Fibroblast of lung (primary cell): Measurements from ENCODE around the gene GP5. TPM values are rescaled to one million over a fixed set of nuclear protein-coding genes. Genes with fewer than 3 reads are reported as not detected.

Experiments used
- DNase-seq, 2 donors: peaks; one replicate each; pipeline versions ENCODE4 v3.0.0 to v3.0.0-alpha.2; 2010; ENCODE audit warnings: low read depth in 2 of 2
- H2AFZ ChIP-seq: 2 replicates; pipeline ENCODE4 v1.5.1; 2012; ENCODE audit warnings: low read length, control low read depth, inconsistent platforms
- H3K27ac ChIP-seq: 2 replicates; pipeline ENCODE4 v1.5.1; 2011; ENCODE audit warnings: low read length, control low read depth; ENCODE audit not compliant: insufficient read depth
- H3K27me3 ChIP-seq: 2 replicates; pipeline ENCODE4 v1.5.1; 2011; ENCODE audit warnings: mild to moderate bottlenecking, low read length; ENCODE audit not compliant: control insufficient read depth, insufficient read depth
- H3K36me3 ChIP-seq: 2 replicates; pipeline ENCODE4 v1.5.1; 2011; ENCODE audit warnings: low read length; ENCODE audit not compliant: control insufficient read depth, insufficient read depth
- H3K4me1 ChIP-seq: 2 replicates; pipeline ENCODE4 v1.5.1; 2011; ENCODE audit warnings: low read length; ENCODE audit not compliant: control insufficient read depth, insufficient read depth; ENCODE audit errors: extremely low read depth
- H3K4me2 ChIP-seq: 2 replicates; pipeline ENCODE4 v1.5.1; 2011; ENCODE audit warnings: low read length, control low read depth; ENCODE audit not compliant: insufficient read depth; ENCODE audit errors: extremely low read depth
- H3K4me3 ChIP-seq, 4 experiments: fragments of 200-600 bp in 1 of 4; sonication (generic) in 1 of 4; replicated peaks in 1 of 4; 2 replicates each; pipeline ENCODE4 v1.5.1; 2011 to 2016; ENCODE audit warnings: low read length in 4 of 4, low read depth in 3 of 4, mild to moderate bottlenecking in 3 of 4, control low read depth in 2 of 4, inconsistent platforms in 1 of 4, mixed read lengths in 1 of 4; ENCODE audit not compliant: insufficient read depth in 1 of 4; ENCODE audit errors: control extremely low read depth in 1 of 4
- H3K79me2 ChIP-seq: 2 replicates; pipeline ENCODE4 v1.5.1; 2012; ENCODE audit warnings: mild to moderate bottlenecking, low read length, inconsistent platforms; ENCODE audit not compliant: control insufficient read depth, insufficient read depth
- H3K9ac ChIP-seq: 2 replicates; pipeline ENCODE4 v1.5.1; 2011; ENCODE audit warnings: mild to moderate bottlenecking, low read length, control low read depth; ENCODE audit not compliant: insufficient read depth
- H3K9me3 ChIP-seq: 2 replicates; pipeline ENCODE4 v1.5.1; 2012; ENCODE audit warnings: low read depth, low read length; ENCODE audit not compliant: control insufficient read depth, insufficient read depth
- H4K20me1 ChIP-seq: 2 replicates; pipeline ENCODE4 v1.5.1; 2011; ENCODE audit warnings: low read length; ENCODE audit not compliant: control insufficient read depth, insufficient read depth; ENCODE audit errors: extremely low read depth
- EZH2 ChIP-seq: IDR thresholded peaks from 2 replicates; pipeline ENCODE4 v1.5.1; 2012; ENCODE audit warnings: low read length, control low read depth, mild to moderate bottlenecking; ENCODE audit errors: missing control alignments
- polyA plus RNA-seq, 2 donors: library from polyadenylated mRNA; depleted of rRNA in 1 of 2; stranded (reverse) in 1 of 2; unstranded in 1 of 2; fragments of >200 nt; gene quantifications; 2 replicates each; pipeline ENCODE4 v1.2.1, GENCODE V29; 2011 to 2012; ENCODE audit warnings: missing spikeins in 1 of 2
- total RNA-seq: library from RNA; depleted of rRNA; stranded (reverse); fragments of >200 nt; gene quantifications from 2 replicates; pipeline ENCODE4 v1.2.1, GENCODE V29; 2014
- TF ChIP-seq, protein P1 (sequence below), 2 donors: IDR thresholded peaks in 1 of 2; conservative IDR thresholded peaks in 1 of 2; 1 replicate in 1 of 2; 2 replicates in 1 of 2; pipeline ENCODE4 v1.5.1; 2011 to 2012; ENCODE audit warnings: low read length in 2 of 2, control low read depth in 1 of 2, inconsistent platforms in 1 of 2, low read depth in 1 of 2, mild to moderate bottlenecking in 1 of 2

GP5 gene
- total and polyA plus RNA-seq, 2 donors (not counting 1 experiment from before 2014, with no cell fraction given) = 0.06 to 0.17 TPM

DNA sequence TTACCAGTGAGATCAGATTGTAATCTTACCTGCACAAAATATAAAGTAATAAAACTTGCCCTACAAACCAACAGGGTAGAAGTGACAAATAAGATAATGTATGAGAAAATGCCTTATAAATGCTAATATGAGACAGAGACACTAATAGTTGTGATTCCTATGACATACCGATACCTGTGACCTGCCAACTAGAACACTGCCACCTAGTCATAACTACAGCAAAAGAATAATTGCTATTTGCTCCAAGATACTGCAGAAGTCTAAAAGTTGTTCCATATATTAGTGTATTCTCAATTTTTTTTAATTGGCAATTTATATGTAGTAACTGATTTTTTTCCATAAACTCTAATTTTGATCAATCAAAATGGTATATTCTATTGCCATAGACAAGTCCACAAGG lies 25.3 kb upstream of the GP5 start:
- Histone ChIP-seq H4K20me1 (no peaks in the 10 kb centered on the region), H2AFZ (no peak overlapping the region), H3K4me3 (no peak overlapping the region), H3K36me3 (peaks cover 11% of the 10 kb centered on the region), H3K9me3 (no peaks in the 10 kb centered on the region), H3K27me3 (no peaks in the 10 kb centered on the region), H3K4me2 (no peak overlapping the region), H3K4me1 (peaks cover 3% of the 10 kb centered on the region), H3K79me2 (no peaks in the 10 kb centered on the region), H3K9ac (no peak overlapping the region), H3K27ac (no peak overlapping the region)
- DNase-seq = no peak
- TF ChIP-seq EZH2 = no peak
- TF ChIP-seq, protein P1, sequence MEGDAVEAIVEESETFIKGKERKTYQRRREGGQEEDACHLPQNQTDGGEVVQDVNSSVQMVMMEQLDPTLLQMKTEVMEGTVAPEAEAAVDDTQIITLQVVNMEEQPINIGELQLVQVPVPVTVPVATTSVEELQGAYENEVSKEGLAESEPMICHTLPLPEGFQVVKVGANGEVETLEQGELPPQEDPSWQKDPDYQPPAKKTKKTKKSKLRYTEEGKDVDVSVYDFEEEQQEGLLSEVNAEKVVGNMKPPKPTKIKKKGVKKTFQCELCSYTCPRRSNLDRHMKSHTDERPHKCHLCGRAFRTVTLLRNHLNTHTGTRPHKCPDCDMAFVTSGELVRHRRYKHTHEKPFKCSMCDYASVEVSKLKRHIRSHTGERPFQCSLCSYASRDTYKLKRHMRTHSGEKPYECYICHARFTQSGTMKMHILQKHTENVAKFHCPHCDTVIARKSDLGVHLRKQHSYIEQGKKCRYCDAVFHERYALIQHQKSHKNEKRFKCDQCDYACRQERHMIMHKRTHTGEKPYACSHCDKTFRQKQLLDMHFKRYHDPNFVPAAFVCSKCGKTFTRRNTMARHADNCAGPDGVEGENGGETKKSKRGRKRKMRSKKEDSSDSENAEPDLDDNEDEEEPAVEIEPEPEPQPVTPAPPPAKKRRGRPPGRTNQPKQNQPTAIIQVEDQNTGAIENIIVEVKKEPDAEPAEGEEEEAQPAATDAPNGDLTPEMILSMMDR (conservative IDR thresholded peaks at IDR 0.05 in 1 of 2, IDR thresholded peaks at IDR 0.05 in 1 of 2; ENCODE audit: low read depth in 1 of 2, low read length in 2 of 2) = no peak

DNA sequence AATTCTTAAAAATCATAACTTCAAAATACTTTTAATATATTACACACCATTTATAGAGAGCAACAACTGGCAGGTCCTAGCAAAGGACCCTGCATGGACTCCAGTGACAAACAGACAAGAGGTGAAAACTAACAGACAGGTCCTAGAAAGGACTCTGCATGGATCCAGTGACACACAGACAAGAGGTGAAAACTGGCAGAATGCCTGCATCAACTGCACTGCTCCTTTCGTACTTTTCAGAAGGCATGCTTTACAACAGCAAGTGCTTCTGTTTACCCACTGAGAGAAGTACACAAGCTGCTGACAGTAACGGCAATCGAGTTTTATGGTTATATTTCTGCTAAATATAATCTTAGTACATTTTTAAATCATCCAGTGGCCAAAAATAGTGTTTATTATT lies 24.3 kb upstream of the GP5 start:
- Histone ChIP-seq H3K4me3 (no peak overlapping the region), H3K27me3 (no peaks in the 10 kb centered on the region), H3K4me1 (peaks cover 3% of the 10 kb centered on the region), H3K9ac (no peak overlapping the region), H4K20me1 (no peaks in the 10 kb centered on the region), H3K27ac (no peak overlapping the region), H2AFZ (no peak overlapping the region), H3K4me2 (no peak overlapping the region), H3K79me2 (peaks cover 2% of the 10 kb centered on the region), H3K9me3 (no peaks in the 10 kb centered on the region), H3K36me3 (peaks cover 14% of the 10 kb centered on the region)
- no peak for DNase-seq
- TF ChIP-seq EZH2 = no peak
- TF ChIP-seq, protein P1 (conservative IDR thresholded peaks at IDR 0.05 in 1 of 2, IDR thresholded peaks at IDR 0.05 in 1 of 2; ENCODE audit: low read depth in 1 of 2, low read length in 2 of 2) = no peak

DNA sequence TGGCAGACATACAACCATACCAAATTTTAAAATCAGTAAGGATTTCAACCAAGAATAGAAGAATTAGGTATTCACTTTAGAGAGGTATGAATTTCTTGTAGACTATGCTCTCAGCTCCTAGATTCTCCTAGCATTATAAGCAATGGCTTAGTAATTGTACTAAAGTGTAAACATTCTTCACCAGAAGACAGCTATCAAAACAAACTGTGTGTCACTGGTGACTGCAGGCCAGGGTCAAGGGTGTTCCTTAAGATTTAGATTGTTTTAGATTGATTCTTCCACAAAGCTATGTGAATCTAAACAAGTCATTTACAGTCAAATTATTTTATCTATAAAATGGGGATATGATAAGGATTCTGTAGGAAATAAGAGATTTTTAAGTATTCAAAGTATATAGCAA lies 23.1 kb upstream of the GP5 start:
- no peaks in the 10 kb centered on the region for H3K27me3 ChIP-seq
- no peak overlapping the region for H3K4me3 ChIP-seq
- H3K4me2 ChIP-seq = no peak overlapping the region
- H2AFZ ChIP-seq = no peak overlapping the region
- H3K4me1 ChIP-seq = peaks cover 3% of the 10 kb centered on the region
- peaks cover 2% of the 10 kb centered on the region for H3K79me2 ChIP-seq
- no peak overlapping the region for H3K9ac ChIP-seq
- no peaks in the 10 kb centered on the region for H3K9me3 ChIP-seq
- H3K36me3 ChIP-seq = peaks cover 14% of the 10 kb centered on the region
- H4K20me1 ChIP-seq = no peaks in the 10 kb centered on the region
- no peak overlapping the region for H3K27ac ChIP-seq
- TF ChIP-seq, protein P1 (conservative IDR thresholded peaks at IDR 0.05 in 1 of 2, IDR thresholded peaks at IDR 0.05 in 1 of 2; ENCODE audit: low read depth in 1 of 2, low read length in 2 of 2) = no peak
- no peak for TF ChIP-seq EZH2
- peak; percentile 45 to 68 for DNase-seq
